SJSA1 (cell line): Measurements from ENCODE around the gene PEX13. TPM values are rescaled to one million over a fixed set of nuclear protein-coding genes. Genes with fewer than 3 reads are reported as not detected.
A peak's percentile ranks its signal among the peaks of the same experiment; 100 is the strongest.
"Not testable (repeated sequence)": the region's sequence is repeated elsewhere in the genome, so short reads cannot be mapped to it uniquely, and the experiment has no call there.

Experiments
- DNase-seq, 2 experiments: peaks; one replicate each; pipeline ENCODE4 v3.0.0-alpha.2; 2015 to 2020; ENCODE audit warnings: low spot score in 2 of 2, low read depth in 1 of 2
- H3K27ac ChIP-seq: fragments of 250-450 bp; sonication (Bioruptor Pico); 2 replicates; pipeline ENCODE4 v1.5.1; 2020; ENCODE audit warnings: mild to moderate bottlenecking, moderate library complexity
- H3K27me3 ChIP-seq: fragments of 250-450 bp; sonication (Bioruptor Pico); replicated peaks from 2 replicates; pipeline ENCODE4 v1.5.1; 2020; ENCODE audit warnings: mild to moderate bottlenecking, moderate library complexity
- H3K36me3 ChIP-seq: fragments of 250-450 bp; sonication (Bioruptor Pico); 2 replicates; pipeline ENCODE4 v1.5.1; 2020; ENCODE audit warnings: mild to moderate bottlenecking
- H3K4me1 ChIP-seq: fragments of 250-450 bp; sonication (Bioruptor Pico); replicated peaks from 2 replicates; pipeline ENCODE4 v1.6.1; 2021; ENCODE audit warnings: mild to moderate bottlenecking
- H3K4me3 ChIP-seq: fragments of 250-450 bp; sonication (Bioruptor Pico); 2 replicates; pipeline ENCODE4 v1.5.1; 2020; ENCODE audit warnings: mild to moderate bottlenecking
- H3K9me3 ChIP-seq: fragments of 250-450 bp; sonication (Bioruptor Pico); replicated peaks from 2 replicates; pipeline ENCODE4 v1.5.1; 2020; ENCODE audit warnings: mild to moderate bottlenecking
- total RNA-seq: library from RNA; depleted of rRNA; stranded (reverse); fragments of >200 nt; shearing (Covaris generic); gene quantifications from 2 replicates; pipeline ENCODE4 v1.2.3, GENCODE V29; 2014

The PEX13 gene
- total RNA-seq, 1 experiment from 2014 or later = 34.4 TPM

GRCh38 chr2:61016392-61017002 lies 1.0 kb upstream of the PEX13 start:
- no peak overlapping the region for H3K27ac ChIP-seq
- no peaks in the 10 kb centered on the region for H3K9me3 ChIP-seq
- H3K4me1 ChIP-seq = peaks cover 5% of the 10 kb centered on the region; the same call in 1 of the 2 replicates
- peaks cover 12% of the 10 kb centered on the region for H3K36me3 ChIP-seq
- peak overlapping the region; percentile 74 for H3K4me3 ChIP-seq
- no peaks in the 10 kb centered on the region for H3K27me3 ChIP-seq
- DNase-seq = peak in 1 of 2 experiments; percentile 4

GRCh38 chr2:61017003-61017555 lies 441 bp upstream of the PEX13 start:
- Histone ChIP-seq H3K27me3 (no peaks in the 10 kb centered on the region), H3K9me3 (no peaks in the 10 kb centered on the region), H3K4me1 (peaks cover 4% of the 10 kb centered on the region; the same call in 1 of the 2 replicates), H3K4me3 (peak overlapping the region; percentile 74), H3K36me3 (peaks cover 17% of the 10 kb centered on the region), H3K27ac (peak overlapping the region; percentile 19)
- DNase-seq = peak; percentile 61 to 87

- Histone ChIP-seq H3K36me3 (peaks cover 22% of the 10 kb centered on the region), H3K9me3 (no peaks in the 10 kb centered on the region), H3K27ac (peak overlapping the region; percentile 19), H3K4me3 (peak overlapping the region; percentile 74), H3K4me1 (no peaks in the 10 kb centered on the region; the same call in 1 of the 2 replicates), H3K27me3 (no peaks in the 10 kb centered on the region)
- peak in 1 of 2 experiments; percentile 34 for DNase-seq
Measured at GRCh38 chr2:61018318-61018755, 817 bp downstream of the PEX13 start.

- Histone ChIP-seq H3K4me3 (peak overlapping the region; percentile 74), H3K36me3 (peaks cover 22% of the 10 kb centered on the region), H3K9me3 (no peaks in the 10 kb centered on the region), H3K4me1 (no peaks in the 10 kb centered on the region; the same call in 1 of the 2 replicates), H3K27ac (no peak overlapping the region), H3K27me3 (no peaks in the 10 kb centered on the region)
- DNase-seq = no peak
Measured at GRCh38 chr2:61018798-61019197, 1.3 kb downstream of the PEX13 start.

- DNase-seq = no peak
- H3K9me3 ChIP-seq = no peaks in the 10 kb centered on the region
- H3K36me3 ChIP-seq = peaks cover 22% of the 10 kb centered on the region
- H3K27me3 ChIP-seq = no peaks in the 10 kb centered on the region
- no peak overlapping the region for H3K4me3 ChIP-seq
- H3K4me1 ChIP-seq = no peaks in the 10 kb centered on the region; the same call in 1 of the 2 replicates
- H3K27ac ChIP-seq = no peak overlapping the region
Measured at GRCh38 chr2:61021228-61021660, 3.7 kb downstream of the PEX13 start.

- DNase-seq = no peak
- H3K27ac ChIP-seq = no peak overlapping the region
- H3K36me3 ChIP-seq = peaks cover 22% of the 10 kb centered on the region
- no peaks in the 10 kb centered on the region; the same call in 1 of the 2 replicates for H3K4me1 ChIP-seq
- no peak overlapping the region for H3K4me3 ChIP-seq
- H3K27me3 ChIP-seq = no peaks in the 10 kb centered on the region
- no peaks in the 10 kb centered on the region for H3K9me3 ChIP-seq
Measured at GRCh38 chr2:61023670-61024069, 6.2 kb downstream of the PEX13 start.

- no peak for DNase-seq
- no peak overlapping the region for H3K27ac ChIP-seq
- no peaks in the 10 kb centered on the region for H3K27me3 ChIP-seq
- peaks cover 46% of the 10 kb centered on the region for H3K36me3 ChIP-seq
- peaks cover 4% of the 10 kb centered on the region; the same call in 1 of the 2 replicates for H3K9me3 ChIP-seq
- H3K4me3 ChIP-seq = no peak overlapping the region
- H3K4me1 ChIP-seq = no peaks in the 10 kb centered on the region
Measured at GRCh38 chr2:61029533-61029932, 12.0 kb downstream of the PEX13 start.

- not testable (repeated sequence) for H3K9me3 ChIP-seq, H3K27ac ChIP-seq, H3K27me3 ChIP-seq, H3K4me1 ChIP-seq, DNase-seq, H3K4me3 ChIP-seq
- peaks cover 52% of the 10 kb centered on the region for H3K36me3 ChIP-seq
Measured at GRCh38 chr2:61034592-61034991, 17.1 kb downstream of the PEX13 start.

GRCh38 chr2:61036643-61037042 lies 19.1 kb downstream of the PEX13 start:
- H3K9me3 ChIP-seq, H3K4me1 ChIP-seq, H3K27ac ChIP-seq, DNase-seq, H3K4me3 ChIP-seq, H3K27me3 ChIP-seq: not testable (repeated sequence)
- peaks cover 40% of the 10 kb centered on the region for H3K36me3 ChIP-seq

- Histone ChIP-seq H3K4me1 (no peaks in the 10 kb centered on the region), H3K36me3 (peaks cover 15% of the 10 kb centered on the region), H3K27me3 (no peaks in the 10 kb centered on the region), H3K9me3 (no peaks in the 10 kb centered on the region), H3K27ac (no peak overlapping the region), H3K4me3 (no peak overlapping the region)
- DNase-seq = no peak
Measured at GRCh38 chr2:61042807-61043206, 25.3 kb downstream of the PEX13 start.

GRCh38 chr2:61044636-61045035 lies 27.1 kb downstream of the PEX13 start:
- H3K4me1 ChIP-seq = no peaks in the 10 kb centered on the region
- H3K27me3 ChIP-seq = no peaks in the 10 kb centered on the region
- no peak overlapping the region for H3K27ac ChIP-seq
- H3K9me3 ChIP-seq = no peaks in the 10 kb centered on the region
- H3K36me3 ChIP-seq = peaks cover 31% of the 10 kb centered on the region
- DNase-seq = no peak
- H3K4me3 ChIP-seq = no peak overlapping the region

GRCh38 chr2:61045226-61045625 lies 27.7 kb downstream of the PEX13 start:
- H3K4me1 ChIP-seq = no peaks in the 10 kb centered on the region
- no peaks in the 10 kb centered on the region for H3K27me3 ChIP-seq
- H3K4me3 ChIP-seq = no peak overlapping the region
- no peak overlapping the region for H3K27ac ChIP-seq
- peaks cover 36% of the 10 kb centered on the region for H3K36me3 ChIP-seq
- no peak for DNase-seq
- H3K9me3 ChIP-seq = no peaks in the 10 kb centered on the region

- no peaks in the 10 kb centered on the region for H3K4me1 ChIP-seq
- peaks cover 42% of the 10 kb centered on the region for H3K36me3 ChIP-seq
- no peaks in the 10 kb centered on the region for H3K9me3 ChIP-seq
- DNase-seq = no peak
- H3K27ac ChIP-seq = no peak overlapping the region
- no peak overlapping the region for H3K4me3 ChIP-seq
- H3K27me3 ChIP-seq = no peaks in the 10 kb centered on the region
Measured at GRCh38 chr2:61045999-61046398, 28.5 kb downstream of the PEX13 start.

GRCh38 chr2:61055557-61055956 lies 38.0 kb downstream of the PEX13 start:
- peak overlapping the region; percentile 30; the same call in 1 of the 2 replicates for H3K27ac ChIP-seq
- H3K4me1 ChIP-seq = peaks cover 11% of the 10 kb centered on the region
- H3K27me3 ChIP-seq = no peaks in the 10 kb centered on the region
- H3K4me3 ChIP-seq = no peak overlapping the region
- peaks cover 9% of the 10 kb centered on the region; the same call in 1 of the 2 replicates for H3K36me3 ChIP-seq
- H3K9me3 ChIP-seq = no peaks in the 10 kb centered on the region
- peak in 1 of 2 experiments; percentile 19 for DNase-seq
